CD4-positive, alpha-beta T cell treated with Interleukin-17A for 1 hour (primary cell): ENCODE measurements around the gene BTBD9.

Experiments used
- DNase-seq: peaks from one replicate; pipeline ENCODE4 v3.0.0-alpha.2; 2020

The BTBD9 gene

DNA sequence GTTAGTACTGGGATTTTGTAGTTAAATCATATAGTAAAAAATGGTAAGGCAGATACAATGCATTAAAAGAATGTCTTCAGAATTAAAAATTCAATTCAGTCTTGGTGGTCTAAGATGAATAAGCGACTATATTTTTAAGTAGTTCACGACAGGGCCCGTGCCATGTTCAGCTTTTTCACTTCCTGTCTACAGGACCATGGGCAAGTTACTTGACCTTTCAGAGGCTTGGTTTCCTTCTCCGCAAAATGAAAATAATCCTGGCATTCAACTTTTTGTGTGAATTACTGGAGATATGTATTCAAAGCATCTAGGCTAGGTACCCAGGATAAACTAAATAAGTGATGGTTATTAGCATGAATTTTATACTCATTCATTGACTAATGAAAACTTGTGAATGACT, 216.0 kb downstream of the BTBD9 start:
- DNase-seq = no peak

DNA sequence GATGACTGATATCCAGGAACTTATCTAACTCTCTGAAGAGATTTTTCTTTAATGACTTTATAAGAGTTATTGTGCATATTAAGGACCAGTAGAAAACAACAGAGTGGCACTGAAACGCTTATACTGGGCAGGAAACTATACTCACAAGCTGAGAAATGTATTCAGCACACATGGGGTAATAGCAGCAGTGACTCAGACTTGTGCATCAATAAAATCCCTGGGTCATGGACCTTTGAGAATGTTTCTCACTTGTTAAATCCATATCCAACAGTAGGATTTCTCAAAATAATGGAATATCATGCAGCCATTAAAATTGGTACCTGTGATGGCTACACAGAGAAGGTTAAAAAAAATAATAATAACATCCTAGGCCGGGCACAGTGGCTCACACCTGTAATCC, 219.5 kb downstream of the BTBD9 start:
- no peak for DNase-seq

DNA sequence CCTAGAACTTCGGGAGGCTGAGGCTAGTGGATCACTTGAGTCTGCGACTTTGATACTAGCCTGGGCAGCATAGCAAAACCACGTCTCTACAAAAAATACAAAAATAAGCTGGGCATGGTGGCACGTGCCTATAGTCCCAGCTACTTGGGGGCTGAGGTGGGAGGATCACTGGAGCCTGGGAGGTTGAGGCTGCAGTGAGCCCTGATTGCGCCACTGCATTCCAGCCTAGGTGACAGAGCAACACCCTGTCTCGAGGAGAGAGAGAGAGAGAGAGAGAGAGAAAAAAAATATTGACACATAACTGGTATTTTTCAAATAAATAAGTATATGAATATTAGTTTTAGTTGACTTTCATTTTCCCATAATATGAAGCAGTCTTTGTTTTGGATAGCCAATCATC, 222.2 kb downstream of the BTBD9 start:
- DNase-seq = no peak

DNA sequence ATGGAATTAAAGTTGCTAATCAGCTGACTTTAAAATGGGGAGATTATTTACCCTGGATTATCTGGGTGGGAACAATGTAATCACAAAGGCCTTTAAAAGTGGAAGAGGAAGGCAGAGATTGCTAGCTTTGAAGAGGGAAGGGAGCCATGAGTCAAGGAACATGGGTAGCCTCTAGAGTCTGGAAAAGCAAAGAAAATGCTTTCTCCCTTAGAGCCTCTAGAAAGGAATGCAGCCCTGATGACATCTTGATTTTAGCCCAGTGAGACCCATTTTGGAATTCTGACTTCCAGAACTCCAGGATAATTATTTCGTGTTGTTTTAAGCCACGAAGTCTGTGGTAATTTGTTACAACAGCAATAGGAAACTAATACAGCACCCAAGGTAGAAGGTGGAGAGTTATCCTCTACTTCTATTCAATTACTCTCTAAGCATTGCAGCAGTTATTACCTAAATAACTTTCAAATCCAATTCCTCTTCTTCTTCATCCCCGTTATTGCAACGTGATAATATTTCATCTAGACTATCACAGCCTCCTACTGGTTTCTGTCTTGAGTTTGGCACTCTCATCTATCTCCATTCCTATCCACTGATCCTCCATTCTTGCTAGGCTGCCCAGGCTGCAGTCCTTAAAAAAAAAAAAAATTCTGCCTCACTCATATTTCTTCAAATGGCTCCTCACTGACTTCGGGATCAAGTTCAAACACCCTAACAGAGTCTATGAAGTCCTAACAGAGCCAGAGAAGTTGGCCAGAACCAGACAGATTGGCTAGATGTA, 224.3 kb downstream of the BTBD9 start:
- no peak for DNase-seq

DNA sequence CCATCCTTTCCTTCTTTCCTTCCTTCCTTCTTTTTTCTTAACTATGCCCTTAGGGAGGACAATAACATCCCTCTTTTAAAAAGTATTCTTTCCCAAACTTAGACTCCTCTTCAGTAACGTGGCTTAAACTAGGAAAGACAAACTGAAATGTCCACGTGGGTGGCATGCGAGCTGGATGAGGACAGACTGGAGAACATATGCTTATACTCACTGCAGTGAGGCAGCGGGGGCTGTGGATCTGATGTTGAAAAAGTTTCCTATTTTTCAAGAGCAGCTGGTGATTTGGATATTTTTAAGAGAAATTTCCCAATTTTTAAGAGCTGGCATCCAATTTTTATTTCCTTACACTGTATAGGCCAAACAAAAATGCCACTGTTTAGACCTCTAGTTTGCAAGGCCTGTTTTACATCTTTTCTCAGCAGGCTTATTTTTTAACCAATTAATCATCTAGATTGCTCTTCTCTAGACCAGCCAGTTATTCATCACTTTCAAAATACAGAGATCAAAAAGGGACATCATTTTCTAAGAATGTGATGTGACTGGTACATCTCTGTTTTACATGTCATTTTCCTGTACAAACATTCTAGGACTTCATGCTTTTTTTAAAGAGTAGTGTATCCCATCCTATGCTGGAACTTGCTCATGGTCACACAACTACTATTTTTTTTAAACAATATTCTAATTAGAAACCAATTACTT, 226.5 kb downstream of the BTBD9 start:
- DNase-seq = no peak

DNA sequence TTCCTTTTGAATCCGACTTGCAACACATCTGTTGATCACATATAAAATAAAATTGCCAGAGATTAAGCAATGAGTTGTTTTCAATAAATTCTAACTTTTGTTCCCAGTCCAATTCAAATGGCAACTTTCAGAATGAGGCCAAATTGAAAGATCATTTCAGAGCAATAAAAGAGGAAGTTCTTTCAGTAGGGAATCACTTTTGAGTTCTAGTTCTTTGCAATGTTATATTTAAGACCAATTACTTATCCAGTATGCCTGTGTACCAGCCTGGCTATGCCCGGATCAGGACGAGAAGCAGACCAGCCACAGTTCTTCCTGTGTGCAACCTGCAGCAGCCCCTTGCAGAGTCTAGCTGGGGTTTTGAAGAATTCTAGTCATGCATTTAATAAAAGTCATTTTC, 232.5 kb downstream of the BTBD9 start:
- DNase-seq = no peak

DNA sequence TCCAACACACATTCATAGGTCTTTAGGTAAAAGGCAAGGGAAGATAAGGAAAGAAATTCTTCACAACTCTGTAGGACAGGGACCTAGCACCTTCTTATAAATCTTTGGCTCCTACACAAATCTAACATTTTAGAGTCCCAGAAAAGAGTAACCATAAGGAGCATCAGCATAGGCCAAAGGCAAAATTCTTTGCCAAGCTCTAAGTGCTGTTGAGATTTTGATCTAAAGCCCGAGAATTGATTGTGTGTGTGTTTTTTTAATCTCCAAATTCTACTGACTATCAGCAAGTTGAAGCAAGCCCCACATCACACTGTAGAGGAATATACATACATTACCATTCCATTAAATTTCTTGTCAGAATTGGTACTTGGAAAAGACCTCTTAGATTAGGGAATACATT, 233.6 kb downstream of the BTBD9 start:
- no peak for DNase-seq

- no peak for DNase-seq
Measured at GRCh38 chr6:38404900-38405556, 234.7 kb downstream of the BTBD9 start.

GRCh38 chr6:38404355-38404754, 235.4 kb downstream of the BTBD9 start:
- DNase-seq = no peak

- DNase-seq = no peak
Measured at GRCh38 chr6:38403548-38403947, 236.2 kb downstream of the BTBD9 start.

DNA sequence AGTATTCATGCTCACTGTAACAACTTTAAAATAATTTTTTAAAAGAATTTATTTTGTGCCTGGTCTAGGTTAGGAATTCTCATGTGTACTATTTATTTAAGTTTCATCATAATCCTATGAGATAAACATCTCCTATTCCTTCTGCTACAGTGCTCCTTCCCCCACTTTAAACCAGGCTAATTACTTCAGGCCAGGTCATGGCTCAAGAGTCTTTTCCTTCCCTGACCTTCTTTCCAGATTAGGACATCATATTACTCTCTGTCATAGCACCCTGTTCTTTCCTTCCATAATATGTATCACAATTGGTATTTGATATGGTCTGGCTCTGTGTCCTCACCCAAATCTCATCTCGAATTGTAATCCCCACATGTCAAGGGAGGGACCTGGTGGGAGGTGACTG, 239.0 kb downstream of the BTBD9 start:
- DNase-seq = no peak

- DNase-seq = no peak
Measured at GRCh38 chr6:38400101-38400500, 239.6 kb downstream of the BTBD9 start.

- no peak for DNase-seq
Measured at GRCh38 chr6:38396209-38396608, 243.5 kb downstream of the BTBD9 start.

GRCh38 chr6:38393986-38394385, 245.7 kb downstream of the BTBD9 start:
- no peak for DNase-seq

DNA sequence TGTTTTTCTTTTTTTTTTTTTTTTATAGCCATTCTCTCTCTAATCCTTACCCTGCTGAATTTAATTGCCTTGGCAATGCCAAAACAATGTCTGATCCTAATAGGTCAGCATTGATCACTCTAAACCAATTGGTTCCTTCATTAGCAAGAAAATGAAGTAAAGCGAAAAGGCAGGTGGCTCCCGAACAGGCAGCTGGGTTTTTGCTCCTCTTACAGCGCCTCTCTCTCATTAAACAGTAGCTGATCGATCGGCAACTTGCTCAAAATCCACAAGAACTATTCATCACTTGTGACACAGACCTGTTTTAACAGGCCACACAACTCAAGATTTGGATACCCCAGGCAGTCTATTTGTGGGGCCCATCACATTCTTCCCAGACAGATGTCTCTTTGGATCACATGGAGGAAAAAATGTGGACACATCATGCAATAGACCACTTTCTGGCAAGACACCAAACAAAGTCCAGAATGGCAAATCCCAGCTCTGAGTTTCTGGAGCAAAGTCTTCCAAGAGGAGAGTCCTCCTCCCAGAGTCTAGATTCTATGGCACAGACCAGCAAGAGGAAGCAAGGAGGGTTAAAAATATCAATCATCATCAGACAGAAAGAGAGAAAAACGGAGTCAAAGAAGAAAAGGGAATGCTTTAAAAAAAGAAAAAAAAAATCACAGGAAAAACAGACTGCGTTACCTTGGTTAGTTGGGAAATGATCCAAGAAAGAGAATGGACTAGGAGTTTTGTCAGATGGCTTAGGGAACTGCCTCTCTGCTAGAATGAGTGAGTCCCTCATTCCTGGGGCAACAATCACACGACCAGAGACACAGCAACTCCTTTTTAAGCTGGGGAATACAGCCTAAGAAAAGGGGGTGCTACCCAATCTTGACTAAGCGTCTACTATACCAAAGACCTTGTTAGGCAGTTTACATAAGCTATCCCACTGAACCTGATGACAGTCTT, 247.8 kb downstream of the BTBD9 start:
- no peak for DNase-seq

GRCh38 chr6:38391206-38391605, 248.5 kb downstream of the BTBD9 start:
- DNase-seq = no peak

DNA sequence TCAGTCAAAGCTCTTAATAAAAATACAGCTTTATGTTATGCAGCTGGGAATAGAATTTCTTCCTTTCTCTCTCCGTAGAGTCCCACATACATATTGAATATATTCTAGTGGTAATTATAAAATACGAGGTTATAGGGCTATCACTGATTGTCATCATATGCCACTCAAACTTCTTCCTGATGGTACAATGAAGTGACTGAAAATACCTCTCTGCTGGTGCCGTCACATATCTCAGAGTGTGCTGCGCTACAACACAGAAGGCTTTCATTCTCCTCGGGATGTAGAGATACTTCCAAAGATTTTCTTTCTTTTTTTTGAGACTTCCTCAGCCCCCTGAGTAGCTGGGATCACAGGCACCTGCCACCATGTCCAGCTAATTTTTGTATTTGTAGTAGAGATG, 249.9 kb downstream of the BTBD9 start:
- DNase-seq = no peak

DNA sequence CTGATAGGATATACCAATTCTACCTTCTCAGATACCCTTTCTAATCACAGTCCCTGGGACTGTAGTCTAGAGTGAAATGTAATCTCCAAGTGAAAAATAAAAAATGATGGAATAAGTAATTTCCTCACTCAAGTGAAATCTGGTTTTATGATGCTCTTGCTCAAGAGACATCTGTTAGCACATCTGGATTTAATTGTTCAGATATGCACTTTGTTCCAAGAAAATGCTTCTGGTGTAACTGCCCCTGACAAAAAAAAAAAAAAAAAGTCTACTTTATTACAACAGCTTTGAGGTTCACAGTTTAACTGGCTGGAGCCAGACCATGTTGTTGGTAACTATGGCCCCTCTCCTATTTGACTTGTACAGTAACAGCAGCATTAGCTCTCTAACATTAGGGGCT, 251.8 kb downstream of the BTBD9 start:
- DNase-seq = no peak

DNA sequence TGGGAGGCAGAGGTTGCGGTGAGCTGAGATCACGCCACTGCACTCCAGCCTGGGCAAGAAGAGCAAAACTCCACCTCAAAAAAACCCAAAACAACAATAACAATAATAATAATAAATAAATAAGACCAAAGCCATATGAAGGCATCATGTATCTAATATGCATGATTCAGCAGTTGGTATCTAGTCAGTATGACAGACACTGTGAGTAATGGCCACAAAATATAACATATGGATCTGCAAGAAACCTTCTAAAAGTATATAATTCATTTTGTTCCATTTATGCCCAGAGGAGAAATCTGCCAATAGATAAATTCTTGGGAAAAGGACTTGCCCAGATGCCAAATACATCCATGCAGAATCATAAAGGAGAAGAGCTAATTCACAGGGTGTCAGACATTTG, 252.3 kb downstream of the BTBD9 start:
- DNase-seq = no peak

GRCh38 chr6:38378801-38379200, 260.9 kb downstream of the BTBD9 start:
- no peak for DNase-seq

DNA sequence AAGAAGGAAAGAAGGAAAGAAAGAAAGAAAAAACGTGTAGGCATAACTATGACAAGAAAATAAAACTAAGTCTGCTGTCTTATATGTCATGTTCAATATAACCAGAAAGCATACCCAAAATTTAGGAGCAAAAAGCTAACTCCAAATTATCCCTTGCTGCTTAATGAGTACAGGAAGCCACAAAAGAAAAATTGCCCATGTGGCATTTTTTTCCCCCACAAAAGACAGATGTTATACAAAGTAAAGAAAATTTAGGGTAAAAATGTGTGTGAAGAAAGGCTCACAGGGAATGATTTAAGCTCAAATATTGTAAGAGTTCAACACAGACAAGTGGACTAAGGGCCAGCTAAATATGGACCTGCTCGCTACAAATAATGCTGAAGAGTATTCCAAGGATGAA, 263.8 kb downstream of the BTBD9 start:
- no peak for DNase-seq

DNA sequence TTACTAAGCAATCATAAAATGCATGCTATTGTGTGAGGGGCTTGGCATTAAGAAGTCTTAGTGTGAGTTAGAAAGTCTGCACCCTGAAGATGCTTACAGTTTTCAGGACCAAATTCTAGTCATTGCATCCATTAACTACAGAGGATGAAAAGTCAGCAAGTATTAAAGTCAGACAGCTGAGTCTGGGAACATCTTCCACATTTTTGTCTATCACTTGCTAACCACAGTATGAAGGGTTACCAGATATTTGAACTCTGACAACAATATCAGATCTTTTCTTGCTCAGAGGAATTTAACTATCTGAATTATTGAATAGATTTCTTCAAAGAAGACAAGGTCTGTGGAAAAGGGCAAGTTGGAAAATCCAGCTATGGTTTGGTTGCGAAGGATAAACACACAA, 264.4 kb downstream of the BTBD9 start:
- DNase-seq = no peak

- DNase-seq = no peak
Measured at GRCh38 chr6:38371881-38372280, 267.8 kb downstream of the BTBD9 start.
